Tibial artery (tissue), 4 donors: ENCODE data around the gene MARCKSL1.

Source experiments
- DNase-seq, 2 donors: peaks; one replicate each; pipeline ENCODE4 v3.0.0-alpha.2; 2019
- H3K27ac ChIP-seq, 2 donors: fragments of 200-600 bp; sonication (generic) in 1 of 2; 1 replicate in 1 of 2; 2 replicates in 1 of 2; pipeline ENCODE4 v1.5.1; 2018 to 2019; ENCODE audit warnings: mild to moderate bottlenecking in 1 of 2
- H3K27me3 ChIP-seq, 2 donors: fragments of 200-600 bp; sonication (generic) in 1 of 2; one replicate each; pipeline versions ENCODE4 v1.5.1 to v1.6.0; 2016 to 2019
- H3K36me3 ChIP-seq, 3 donors: fragments of 200-600 bp; sonication (generic) in 2 of 3; one replicate each; pipeline ENCODE4 v1.5.1; 2016 to 2019; ENCODE audit warnings: mild to moderate bottlenecking in 2 of 3
- H3K4me1 ChIP-seq, 4 donors: fragments of 200-600 bp; sonication (generic) in 2 of 4; 1 replicate in 3 of 4; 2 replicates in 1 of 4; pipeline ENCODE4 v1.5.1; 2016 to 2019
- H3K4me3 ChIP-seq, 2 donors: fragments of 200-600 bp; sonication (generic) in 1 of 2; 1 replicate in 1 of 2; 2 replicates in 1 of 2; pipeline ENCODE4 v1.5.1; 2018 to 2019; ENCODE audit warnings: mild to moderate bottlenecking in 2 of 2
- H3K9me3 ChIP-seq, 3 donors: fragments of 200-600 bp; sonication (generic) in 1 of 3; one replicate each; pipeline ENCODE4 v1.5.1; 2016 to 2019
- CTCF ChIP-seq, 2 experiments: fragments of 200-600 bp in 1 of 2; fragments of 450-650 bp in 1 of 2; IDR thresholded peaks; one replicate each; pipeline ENCODE4 v1.5.1; 2017 to 2019; ENCODE audit warnings: antibody characterized with exemption in 2 of 2, mild to moderate bottlenecking in 1 of 2, moderate library complexity in 1 of 2
- intact Hi-C: fragments of 100-400 bp; cut with DNase I; formaldehyde crosslinking; loops from one replicate; pipeline ENCODE4 v1.15.0; 2023; ENCODE audit warnings: low total_unique reads

MARCKSL1 gene

GRCh38 chr1:32362474-32363313, 26.7 kb upstream of the MARCKSL1 start, which contains the start of the genes FAM229A and TSSK3:
Gene FAM229A, minus strand, starts transcription at chr1:32362485. Its CDS starts 394 bp downstream, at chr1:32362091.
Gene TSSK3, plus strand, starts transcription at chr1:32362539. Its CDS starts 163 bp downstream, at chr1:32362702.
- Histone ChIP-seq H3K36me3 (peaks cover 19 to 46% (median 33%) of the 10 kb centered on the region in 3 donors), H3K4me1 (peaks cover 0 to 20% (median 14%) of the 10 kb centered on the region in 4 donors), H3K9me3 (no peaks in the 10 kb centered on the region), H3K27me3 (no peaks in the 10 kb centered on the region), H3K4me3 (peak within 1 kb of the TSS; percentile 36 to 54), H3K27ac (peak within 1 kb of the TSS; percentile 44 to 56)
- intact Hi-C loops: no loop called here
- DNase-seq: no peak
- no peak for TF ChIP-seq CTCF (IDR thresholded peaks at IDR 0.05)

- H3K4me3 ChIP-seq: peak overlapping the region; percentile 36 to 54
- TF ChIP-seq CTCF (IDR thresholded peaks at IDR 0.05): no peak
- H3K9me3 ChIP-seq: no peaks in the 10 kb centered on the region
- intact Hi-C loops: no loop called here
- peaks cover 0 to 20% (median 14%) of the 10 kb centered on the region in 4 donors for H3K4me1 ChIP-seq
- H3K27ac ChIP-seq: peak overlapping the region; percentile 44 to 56
- no peaks in the 10 kb centered on the region for H3K27me3 ChIP-seq
- H3K36me3 ChIP-seq: peaks cover 14 to 38% (median 25%) of the 10 kb centered on the region in 3 donors
- peak; percentile 59 to 73 for DNase-seq
These were observed 25.8 kb upstream of the MARCKSL1 start for GRCh38 chr1:32361674-32362473.

- intact Hi-C loops: no loop called here
- no peak for TF ChIP-seq CTCF (IDR thresholded peaks at IDR 0.05)
- Histone ChIP-seq H3K4me3 (peak overlapping the region; percentile 36 to 54), H3K36me3 (peaks cover 8 to 32% (median 19%) of the 10 kb centered on the region in 3 donors), H3K9me3 (no peaks in the 10 kb centered on the region), H3K4me1 (peaks cover 0 to 20% (median 14%) of the 10 kb centered on the region in 4 donors), H3K27me3 (no peaks in the 10 kb centered on the region), H3K27ac (peak overlapping the region; percentile 44 to 56)
- DNase-seq: no peak
These were observed 25.3 kb upstream of the MARCKSL1 start for GRCh38 chr1:32361308-32361673.

GRCh38 chr1:32358435-32358834, 22.4 kb upstream of the MARCKSL1 start:
- intact Hi-C loops: no loop called here
- Histone ChIP-seq H3K27ac (no peak overlapping the region), H3K4me1 (peaks cover 0 to 20% (median 20%) of the 10 kb centered on the region in 4 donors), H3K27me3 (no peaks in the 10 kb centered on the region), H3K4me3 (no peak overlapping the region), H3K9me3 (no peaks in the 10 kb centered on the region), H3K36me3 (peaks cover 1 to 6% (median 3%) of the 10 kb centered on the region in 3 donors)
- TF ChIP-seq CTCF (IDR thresholded peaks at IDR 0.05): no peak
- no peak for DNase-seq

GRCh38 chr1:32357614-32358013, 21.6 kb upstream of the MARCKSL1 start:
- peaks cover 0 to 28% (median 25%) of the 10 kb centered on the region in 4 donors for H3K4me1 ChIP-seq
- H3K36me3 ChIP-seq: no peaks in the 10 kb centered on the region
- H3K9me3 ChIP-seq: no peaks in the 10 kb centered on the region
- intact Hi-C loops: no loop called here
- no peaks in the 10 kb centered on the region for H3K27me3 ChIP-seq
- TF ChIP-seq CTCF (IDR thresholded peaks at IDR 0.05): no peak
- H3K4me3 ChIP-seq: no peak overlapping the region
- no peak for DNase-seq
- H3K27ac ChIP-seq: no peak overlapping the region
